Endodermal cell (in vitro differentiated cells): Measurements from ENCODE around the gene SDC4. TPM values are rescaled to one million over a fixed set of nuclear protein-coding genes. Genes with fewer than 3 reads are reported as not detected.

ENCODE experiments used
- DNase-seq: peaks from one replicate; pipeline ENCODE4 v3.0.0-alpha.2; 2017
- H3K27ac ChIP-seq: 2 replicates; pipeline ENCODE4 v1.5.1; 2013; ENCODE audit warnings: mild to moderate bottlenecking, low read depth, low read length, moderate library complexity
- H3K27me3 ChIP-seq: 2 replicates; pipeline ENCODE4 v1.6.1; 2013; ENCODE audit warnings: mild to moderate bottlenecking, low read length, moderate library complexity; ENCODE audit not compliant: insufficient read depth, control insufficient read depth, poor library complexity, severe bottlenecking
- H3K36me3 ChIP-seq: 2 replicates; pipeline ENCODE4 v1.7.0; 2013; ENCODE audit warnings: mild to moderate bottlenecking, low read length, moderate library complexity; ENCODE audit not compliant: control insufficient read depth, insufficient read depth
- H3K4me1 ChIP-seq: one replicate; pipeline ENCODE4 v1.7.0; 2013; ENCODE audit warnings: low read length; ENCODE audit not compliant: control insufficient read depth, insufficient read depth
- H3K4me3 ChIP-seq: 2 replicates; pipeline ENCODE4 v1.5.1; 2013; ENCODE audit warnings: mild to moderate bottlenecking, low read length, moderate library complexity
- H3K9ac ChIP-seq: 2 replicates; pipeline ENCODE4 v1.6.1; 2013; ENCODE audit warnings: mild to moderate bottlenecking, low read length, moderate library complexity; ENCODE audit not compliant: poor library complexity, severe bottlenecking; ENCODE audit errors: extremely low read depth
- H3K9me3 ChIP-seq: 2 replicates; pipeline ENCODE4 v1.6.1; 2013; ENCODE audit warnings: mild to moderate bottlenecking, low read length, moderate library complexity; ENCODE audit not compliant: control insufficient read depth
- H3K27ac Mint-ChIP-seq: 2 replicates; pipeline ENCODE4 v1.8.0; 2020; ENCODE audit warnings: mixed read lengths
- H3K27me3 Mint-ChIP-seq: 2 replicates; pipeline ENCODE4 v1.8.0; 2021; ENCODE audit warnings: mild to moderate bottlenecking, mixed read lengths; ENCODE audit not compliant: insufficient read depth
- H3K36me3 Mint-ChIP-seq: 2 replicates; pipeline ENCODE4 v1.8.0; 2020; ENCODE audit warnings: low read depth, mixed read lengths
- H3K4me1 Mint-ChIP-seq: 2 replicates; pipeline ENCODE4 v1.8.0; 2020; ENCODE audit warnings: mixed read lengths
- H3K4me3 Mint-ChIP-seq: 2 replicates; pipeline ENCODE4 v1.8.0; 2020; ENCODE audit warnings: mild to moderate bottlenecking, moderate library complexity, mixed read lengths
- H3K9me3 Mint-ChIP-seq: 2 replicates; pipeline ENCODE4 v1.8.0; 2020; ENCODE audit warnings: mild to moderate bottlenecking, mixed read lengths
- WGBS, 2 experiments: methylation state at CpG; one replicate each; pipeline versions ENCODE4 v1.1.5 to v1.1.7; 2013; ENCODE audit warnings: missing lambda C conversion rate in 2 of 2, mixed read lengths in 1 of 2; ENCODE audit not compliant: insufficient coverage in 1 of 2, insufficient read length in 1 of 2; 5-methylcytosine and 5-hydroxymethylcytosine counted together
- total RNA-seq, 2 donors: library from RNA; stranded (reverse); fragmentation: NEBNext Ultra II Directional in 1 of 2; extraction: Animal tissue kit (Norgen Biotek cat#: 25700) in 1 of 2; gene quantifications; 2 replicates in 1 of 2; 3 replicates in 1 of 2; pipeline ENCODE4 v1.2.1, GENCODE V29; 2021
- TF ChIP-seq, protein P1 (sequence below): fragments of 200-600 bp; sonication (generic); conservative IDR thresholded peaks from 2 replicates; pipeline ENCODE4 v1.5.0; 2021; ENCODE audit warnings: antibody characterized with exemption, mild to moderate bottlenecking

SDC4 gene
- total RNA-seq, 2 donors from 2014 or later, result 78.0 to 118 TPM

GRCh38 chr20:45292343-45292742 is 55.9 kb downstream of the SDC4 start:
- no peaks in the 10 kb centered on the region for H3K4me1 ChIP-seq
- no peak overlapping the region for H3K4me3 ChIP-seq
- peaks cover 32% of the 10 kb centered on the region for H3K27me3 ChIP-seq
- H3K36me3 ChIP-seq, result no peaks in the 10 kb centered on the region
- H3K9ac ChIP-seq, result no peak overlapping the region
- TF ChIP-seq, protein P1, sequence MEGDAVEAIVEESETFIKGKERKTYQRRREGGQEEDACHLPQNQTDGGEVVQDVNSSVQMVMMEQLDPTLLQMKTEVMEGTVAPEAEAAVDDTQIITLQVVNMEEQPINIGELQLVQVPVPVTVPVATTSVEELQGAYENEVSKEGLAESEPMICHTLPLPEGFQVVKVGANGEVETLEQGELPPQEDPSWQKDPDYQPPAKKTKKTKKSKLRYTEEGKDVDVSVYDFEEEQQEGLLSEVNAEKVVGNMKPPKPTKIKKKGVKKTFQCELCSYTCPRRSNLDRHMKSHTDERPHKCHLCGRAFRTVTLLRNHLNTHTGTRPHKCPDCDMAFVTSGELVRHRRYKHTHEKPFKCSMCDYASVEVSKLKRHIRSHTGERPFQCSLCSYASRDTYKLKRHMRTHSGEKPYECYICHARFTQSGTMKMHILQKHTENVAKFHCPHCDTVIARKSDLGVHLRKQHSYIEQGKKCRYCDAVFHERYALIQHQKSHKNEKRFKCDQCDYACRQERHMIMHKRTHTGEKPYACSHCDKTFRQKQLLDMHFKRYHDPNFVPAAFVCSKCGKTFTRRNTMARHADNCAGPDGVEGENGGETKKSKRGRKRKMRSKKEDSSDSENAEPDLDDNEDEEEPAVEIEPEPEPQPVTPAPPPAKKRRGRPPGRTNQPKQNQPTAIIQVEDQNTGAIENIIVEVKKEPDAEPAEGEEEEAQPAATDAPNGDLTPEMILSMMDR, result no peak
- Mint-ChIP-seq H3K4me3 (peak overlapping the region; percentile 58), H3K4me1 (peaks cover 16% of the 10 kb centered on the region), H3K27me3 (peaks cover 60% of the 10 kb centered on the region), H3K27ac (no peak overlapping the region), H3K9me3 (peaks cover 23% of the 10 kb centered on the region), H3K36me3 (no peaks in the 10 kb centered on the region)
- H3K9me3 ChIP-seq, result peaks cover 20% of the 10 kb centered on the region
- H3K27ac ChIP-seq, result no peak overlapping the region
- 83 to 100% methylated on average over 1 to 2 of the region's 2 CpGs for WGBS, 2 experiments
- no peak for DNase-seq

DNA sequence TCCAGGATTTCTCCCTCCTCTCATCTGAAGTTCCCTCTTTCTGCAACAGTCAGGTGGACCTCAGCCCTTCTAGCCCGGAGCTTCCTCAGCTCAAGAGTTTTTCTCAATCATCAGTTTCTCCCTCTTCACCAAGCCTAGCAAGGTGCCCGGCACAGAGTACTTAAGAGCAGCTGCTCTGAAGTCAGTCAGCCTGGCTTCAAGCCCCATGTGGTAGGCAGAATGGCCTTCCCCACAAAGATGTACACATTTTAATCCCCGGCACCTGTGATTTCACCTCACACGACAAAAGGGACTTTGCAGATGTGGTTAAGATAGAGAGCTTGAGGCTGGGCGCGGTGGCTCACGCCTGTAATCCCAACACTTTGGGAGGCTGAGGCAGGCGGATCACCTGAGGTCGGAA is 56.7 kb downstream of the SDC4 start:
- TF ChIP-seq, protein P1, result no peak
- WGBS, 2 experiments, result 84 to 87% methylated on average over 9 of the region's 9 CpGs
- Histone ChIP-seq H3K9ac (no peak overlapping the region), H3K9me3 (peaks cover 20% of the 10 kb centered on the region), H3K27ac (no peak overlapping the region), H3K4me3 (no peak overlapping the region), H3K36me3 (no peaks in the 10 kb centered on the region), H3K27me3 (peaks cover 32% of the 10 kb centered on the region), H3K4me1 (no peaks in the 10 kb centered on the region)
- Mint-ChIP-seq H3K27ac (no peak overlapping the region), H3K9me3 (peaks cover 23% of the 10 kb centered on the region), H3K4me1 (peaks cover 16% of the 10 kb centered on the region), H3K27me3 (peaks cover 66% of the 10 kb centered on the region), H3K36me3 (no peaks in the 10 kb centered on the region), H3K4me3 (no peak overlapping the region)
- DNase-seq, result no peak

DNA sequence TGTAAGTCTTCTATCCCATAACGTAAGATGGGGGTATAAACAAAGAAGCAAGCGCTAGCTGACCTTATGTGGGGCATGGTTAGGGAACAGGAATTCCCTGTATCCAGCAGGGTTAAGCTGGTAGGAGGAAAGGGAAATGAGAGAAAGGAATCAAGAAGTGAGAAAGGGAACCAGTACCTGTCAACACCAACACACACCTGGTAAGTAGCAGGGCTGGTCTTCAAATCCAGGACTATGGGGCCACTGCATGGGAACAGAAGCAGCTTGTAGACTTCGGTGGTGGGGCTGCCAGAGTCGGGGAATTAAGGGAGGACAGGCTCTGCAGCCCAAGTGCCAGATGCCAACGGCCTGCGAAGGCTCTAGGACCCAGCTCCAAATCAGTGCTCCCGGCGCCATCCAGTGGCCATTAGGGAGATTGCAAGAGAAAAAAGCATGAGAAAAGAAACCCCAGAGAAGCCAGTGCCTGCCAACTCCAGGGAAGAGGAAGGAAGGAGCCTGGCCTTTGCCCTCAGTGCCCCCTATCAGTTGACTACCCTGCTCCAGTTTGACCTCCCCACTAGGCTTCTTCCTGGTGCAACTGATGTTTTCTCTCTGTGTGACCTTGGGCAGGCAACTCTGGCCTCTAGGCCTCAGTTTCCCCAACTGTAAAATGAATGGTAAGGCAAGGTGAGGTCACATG is 57.4 kb downstream of the SDC4 start:
- no peaks in the 10 kb centered on the region for H3K36me3 ChIP-seq
- Mint-ChIP-seq H3K27me3 (peaks cover 63% of the 10 kb centered on the region), H3K9me3 (peaks cover 19% of the 10 kb centered on the region), H3K27ac (no peak overlapping the region), H3K4me3 (no peak overlapping the region), H3K36me3 (no peaks in the 10 kb centered on the region), H3K4me1 (peaks cover 16% of the 10 kb centered on the region)
- H3K9ac ChIP-seq, result no peak overlapping the region
- TF ChIP-seq, protein P1, result peak; percentile 93
- H3K9me3 ChIP-seq, result peaks cover 20% of the 10 kb centered on the region
- whole genome bisulfite sequencing, 2 experiments, result 20 to 22% methylated on average over 8 of the region's 8 CpGs
- H3K4me1 ChIP-seq, result no peaks in the 10 kb centered on the region
- no peak overlapping the region for H3K4me3 ChIP-seq
- H3K27me3 ChIP-seq, result peaks cover 32% of the 10 kb centered on the region
- H3K27ac ChIP-seq, result no peak overlapping the region
- DNase-seq, result peak; percentile 95
